Loucy (cell line): ENCODE measurements around the gene C15orf40.

Experiments
- CTCF ChIP-seq: fragments of 200-600 bp; sonication (generic); conservative IDR thresholded peaks from 2 replicates; pipeline ENCODE4 v1.5.1; 2014; ENCODE audit warnings: mild to moderate bottlenecking, antibody characterized with exemption, low read length
- EZH2phosphoT487 ChIP-seq: fragments of 200-600 bp; IDR thresholded peaks from 2 replicates; pipeline ENCODE4 v1.6.1; 2018; ENCODE audit warnings: antibody characterized with exemption, mild to moderate bottlenecking, moderate library complexity, borderline replicate concordance

GRCh38 chr15:83016906-83017305, 5.5 kb upstream of the C15orf40 start:
- TF ChIP-seq CTCF (no peak), EZH2phosphoT487 (no peak)
